ENCODE measurements around the gene RHCG. TPM values are rescaled to one million over a fixed set of nuclear protein-coding genes. Genes with fewer than 3 reads are reported as not detected.
A peak's percentile ranks its signal among the peaks of the same experiment; 100 is the strongest.

RHCG gene
- polyA plus RNA-seq, 1 of the 3 experiments (the other 2 are of a cell fraction), result not detected

DNA sequence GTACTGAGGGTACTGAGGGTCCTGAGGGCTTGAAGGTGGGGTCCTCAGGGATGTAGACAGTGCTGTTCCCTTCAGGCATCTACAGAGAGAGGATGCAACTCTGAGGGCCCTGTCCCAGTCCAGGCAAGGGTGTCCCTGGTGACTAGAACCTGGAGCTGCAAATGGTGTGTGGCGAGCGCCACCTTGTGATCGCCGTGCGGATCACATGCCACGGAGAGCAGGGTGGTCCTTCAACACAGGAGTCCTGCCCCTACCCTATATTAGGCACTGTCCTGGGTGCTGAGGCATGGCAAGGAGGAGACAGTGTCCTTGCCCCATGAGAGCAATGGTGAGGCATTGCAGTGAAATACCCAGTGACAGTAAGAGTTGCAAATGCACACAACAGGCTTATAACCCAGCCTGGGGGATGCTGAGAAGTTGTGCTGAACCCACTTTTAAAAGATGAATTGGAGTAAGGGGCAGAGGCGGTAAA lies 23.6 kb downstream of the RHCG start:
- H2AFZ ChIP-seq (ENCODE audit: low read depth), result no peak overlapping the region
- H3K4me3 ChIP-seq (ENCODE audit: low read depth in 2 of 2, low read length in 1 of 2), result no peak overlapping the region; a peak in 1 of 4 replicates
- ChIA-PET POLR2A (interaction anchor here (0.6 kb wide), 1 partner anchor 114 kb away, joined by 3 read pairs; no protein-coding TSS in a partner anchor), CTCF (interaction anchor here (0.6 to 17.0 kb wide), 35 partner anchors 8 to 132 kb away, joined by 3 to 309 read pairs (median 7); no protein-coding TSS in a partner anchor)
- no peaks in the 10 kb centered on the region for H3K36me3 ChIP-seq (replicated peaks in 1 of 2; ENCODE audit: control insufficient read depth in 1 of 2, insufficient read depth in 2 of 2, low read length in 1 of 2)
- H3K9me2 ChIP-seq, result no peaks in the 10 kb centered on the region
- no peaks in the 10 kb centered on the region for H4K20me1 ChIP-seq (ENCODE audit: insufficient read depth)
- H3K4me2 ChIP-seq, result no peak overlapping the region
- H3F3A ChIP-seq (replicated peaks; ENCODE audit: insufficient read depth), result no peaks in the 10 kb centered on the region
- H3K27ac ChIP-seq (ENCODE audit: low read depth in 2 of 2, low read length in 1 of 2), result no peak overlapping the region
- H3K9ac ChIP-seq, result no peak overlapping the region
- H3K9me3 ChIP-seq, result no peaks in the 10 kb centered on the region
- TF ChIP-seq, protein P1, sequence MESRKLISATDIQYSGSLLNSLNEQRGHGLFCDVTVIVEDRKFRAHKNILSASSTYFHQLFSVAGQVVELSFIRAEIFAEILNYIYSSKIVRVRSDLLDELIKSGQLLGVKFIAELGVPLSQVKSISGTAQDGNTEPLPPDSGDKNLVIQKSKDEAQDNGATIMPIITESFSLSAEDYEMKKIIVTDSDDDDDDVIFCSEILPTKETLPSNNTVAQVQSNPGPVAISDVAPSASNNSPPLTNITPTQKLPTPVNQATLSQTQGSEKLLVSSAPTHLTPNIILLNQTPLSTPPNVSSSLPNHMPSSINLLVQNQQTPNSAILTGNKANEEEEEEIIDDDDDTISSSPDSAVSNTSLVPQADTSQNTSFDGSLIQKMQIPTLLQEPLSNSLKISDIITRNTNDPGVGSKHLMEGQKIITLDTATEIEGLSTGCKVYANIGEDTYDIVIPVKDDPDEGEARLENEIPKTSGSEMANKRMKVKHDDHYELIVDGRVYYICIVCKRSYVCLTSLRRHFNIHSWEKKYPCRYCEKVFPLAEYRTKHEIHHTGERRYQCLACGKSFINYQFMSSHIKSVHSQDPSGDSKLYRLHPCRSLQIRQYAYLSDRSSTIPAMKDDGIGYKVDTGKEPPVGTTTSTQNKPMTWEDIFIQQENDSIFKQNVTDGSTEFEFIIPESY (IDR thresholded peaks at IDR 0.05; ENCODE audit: borderline replicate concordance, low read depth), result no peak
- TF ChIP-seq RCOR1 (IDR thresholded peaks at IDR 0.05; ENCODE audit: low read length) (0 out of 2 replicates have a peak, but pooled peaks have one; percentile 41), MEF2A (IDR thresholded peaks at IDR 0.05; ENCODE audit: borderline replicate concordance, low read depth) (no peak), TEAD4 (IDR thresholded peaks at IDR 0.05; ENCODE audit: borderline replicate concordance, insufficient read depth) (no peak), EP300 (IDR thresholded peaks at IDR 0.05; ENCODE audit: borderline replicate concordance in 1 of 2, low read depth in 1 of 2, low read length in 1 of 2) (no peak), GABPA (IDR thresholded peaks at IDR 0.05; ENCODE audit: low read depth) (no peak), RFX5 (IDR thresholded peaks at IDR 0.05; ENCODE audit: low read length) (no peak), NFIC (IDR thresholded peaks at IDR 0.05; ENCODE audit: borderline replicate concordance) (no peak), USF2 (IDR thresholded peaks at IDR 0.05; ENCODE audit: borderline replicate concordance, low read depth, low read length) (no peak), RAD21 (IDR thresholded peaks at IDR 0.05; ENCODE audit: low read length) (peak; percentile 96), ELF1 (IDR thresholded peaks at IDR 0.05) (no peak), POLR2AphosphoS5 (IDR thresholded peaks at IDR 0.05; ENCODE audit: low read depth, low read length) (no peak), RXRA (IDR thresholded peaks at IDR 0.05; ENCODE audit: borderline replicate concordance, low read depth) (no peak), SMC3 (IDR thresholded peaks at IDR 0.05; ENCODE audit: low read depth, low read length) (peak; percentile 95), CTCF (IDR thresholded peaks at IDR 0.05) (peak; percentile 85), MAX (IDR thresholded peaks at IDR 0.05; ENCODE audit: low read depth) (no peak)
- TF ChIP-seq, protein P2, sequence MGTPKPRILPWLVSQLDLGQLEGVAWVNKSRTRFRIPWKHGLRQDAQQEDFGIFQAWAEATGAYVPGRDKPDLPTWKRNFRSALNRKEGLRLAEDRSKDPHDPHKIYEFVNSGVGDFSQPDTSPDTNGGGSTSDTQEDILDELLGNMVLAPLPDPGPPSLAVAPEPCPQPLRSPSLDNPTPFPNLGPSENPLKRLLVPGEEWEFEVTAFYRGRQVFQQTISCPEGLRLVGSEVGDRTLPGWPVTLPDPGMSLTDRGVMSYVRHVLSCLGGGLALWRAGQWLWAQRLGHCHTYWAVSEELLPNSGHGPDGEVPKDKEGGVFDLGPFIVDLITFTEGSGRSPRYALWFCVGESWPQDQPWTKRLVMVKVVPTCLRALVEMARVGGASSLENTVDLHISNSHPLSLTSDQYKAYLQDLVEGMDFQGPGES (IDR thresholded peaks at IDR 0.05; ENCODE audit: low read depth, low read length), result no peak
- TF ChIP-seq, protein P3, sequence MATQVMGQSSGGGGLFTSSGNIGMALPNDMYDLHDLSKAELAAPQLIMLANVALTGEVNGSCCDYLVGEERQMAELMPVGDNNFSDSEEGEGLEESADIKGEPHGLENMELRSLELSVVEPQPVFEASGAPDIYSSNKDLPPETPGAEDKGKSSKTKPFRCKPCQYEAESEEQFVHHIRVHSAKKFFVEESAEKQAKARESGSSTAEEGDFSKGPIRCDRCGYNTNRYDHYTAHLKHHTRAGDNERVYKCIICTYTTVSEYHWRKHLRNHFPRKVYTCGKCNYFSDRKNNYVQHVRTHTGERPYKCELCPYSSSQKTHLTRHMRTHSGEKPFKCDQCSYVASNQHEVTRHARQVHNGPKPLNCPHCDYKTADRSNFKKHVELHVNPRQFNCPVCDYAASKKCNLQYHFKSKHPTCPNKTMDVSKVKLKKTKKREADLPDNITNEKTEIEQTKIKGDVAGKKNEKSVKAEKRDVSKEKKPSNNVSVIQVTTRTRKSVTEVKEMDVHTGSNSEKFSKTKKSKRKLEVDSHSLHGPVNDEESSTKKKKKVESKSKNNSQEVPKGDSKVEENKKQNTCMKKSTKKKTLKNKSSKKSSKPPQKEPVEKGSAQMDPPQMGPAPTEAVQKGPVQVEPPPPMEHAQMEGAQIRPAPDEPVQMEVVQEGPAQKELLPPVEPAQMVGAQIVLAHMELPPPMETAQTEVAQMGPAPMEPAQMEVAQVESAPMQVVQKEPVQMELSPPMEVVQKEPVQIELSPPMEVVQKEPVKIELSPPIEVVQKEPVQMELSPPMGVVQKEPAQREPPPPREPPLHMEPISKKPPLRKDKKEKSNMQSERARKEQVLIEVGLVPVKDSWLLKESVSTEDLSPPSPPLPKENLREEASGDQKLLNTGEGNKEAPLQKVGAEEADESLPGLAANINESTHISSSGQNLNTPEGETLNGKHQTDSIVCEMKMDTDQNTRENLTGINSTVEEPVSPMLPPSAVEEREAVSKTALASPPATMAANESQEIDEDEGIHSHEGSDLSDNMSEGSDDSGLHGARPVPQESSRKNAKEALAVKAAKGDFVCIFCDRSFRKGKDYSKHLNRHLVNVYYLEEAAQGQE (IDR thresholded peaks at IDR 0.05; ENCODE audit: low read depth, low read length), result peak; percentile 91
- no peaks in the 10 kb centered on the region for H3K27me3 ChIP-seq (ENCODE audit: insufficient read depth)
- peak; percentile 91 for DNase-seq
- H3K79me2 ChIP-seq (ENCODE audit: insufficient read depth), result no peaks in the 10 kb centered on the region
- WGBS (ENCODE audit: low lambda C conversion rate), result 17% methylated on average over 3 of the region's 7 CpGs
- H3K4me1 ChIP-seq (ENCODE audit: control insufficient read depth in 1 of 2, insufficient read depth in 2 of 2, low read depth in 1 of 2, low read length in 1 of 2), result peaks cover 2 to 5% of the 10 kb centered on the region in 2 experiments; a peak in 2 of 4 replicates

Data from SK-N-SH (cell line).